CD4-positive, CD25-positive, alpha-beta regulatory T cell (primary cell): ENCODE measurements around the gene P2RX3. TPM values are rescaled to one million over a fixed set of nuclear protein-coding genes. Genes with fewer than 3 reads are reported as not detected.
"Not testable (repeated sequence)": the region's sequence is repeated elsewhere in the genome, so short reads cannot be mapped to it uniquely, and the experiment has no call there.

Experiments
- ATAC-seq, 2 donors: fragments of 150-1000 bp; cut with Tn5 transposase; one replicate each; pipeline ENCODE4 v1.10.0; 2021; ENCODE audit warnings: low read depth in 2 of 2, moderate number of reproducible peaks in 2 of 2, moderate library complexity in 1 of 2
- DNase-seq, 3 donors: peaks; one replicate each; pipeline versions ENCODE4 v3.0.0 to v3.0.0-alpha.2; 2012 to 2022; ENCODE audit warnings: mixed read lengths in 1 of 3
- H3K27ac ChIP-seq: one replicate; pipeline ENCODE4 v1.7.0; 2013; ENCODE audit warnings: mild to moderate bottlenecking, low read length; ENCODE audit not compliant: insufficient read depth, poor library complexity, severe bottlenecking
- H3K27me3 ChIP-seq: one replicate; pipeline ENCODE4 v1.7.0; 2013; ENCODE audit warnings: low read length; ENCODE audit not compliant: control insufficient read depth, insufficient read depth
- H3K36me3 ChIP-seq: one replicate; pipeline ENCODE4 v1.7.0; 2013; ENCODE audit warnings: mild to moderate bottlenecking, low read length, moderate library complexity; ENCODE audit not compliant: control insufficient read depth, insufficient read depth
- H3K4me1 ChIP-seq: 2 replicates; pipeline ENCODE4 v1.7.0; 2013; ENCODE audit warnings: mild to moderate bottlenecking, low read length; ENCODE audit not compliant: insufficient read depth, control insufficient read depth, poor library complexity, severe bottlenecking
- H3K4me3 ChIP-seq: one replicate; pipeline ENCODE4 v1.7.0; 2013; ENCODE audit warnings: low read depth, mild to moderate bottlenecking, low read length, moderate library complexity
- H3K9me3 ChIP-seq, 2 experiments: 1 replicate in 1 of 2; 2 replicates in 1 of 2; pipeline ENCODE4 v1.7.0; 2013; ENCODE audit warnings: low read length in 2 of 2, mild to moderate bottlenecking in 1 of 2, moderate library complexity in 1 of 2; ENCODE audit not compliant: control insufficient read depth in 2 of 2
- H3K27ac Mint-ChIP-seq, 3 donors: one replicate each; pipeline ENCODE4 v1.8.0; 2020 to 2022; ENCODE audit warnings: mild to moderate bottlenecking in 3 of 3, mixed read lengths in 3 of 3, moderate library complexity in 2 of 3
- H3K27me3 Mint-ChIP-seq: one replicate; pipeline ENCODE4 v1.8.0; 2022; ENCODE audit warnings: mild to moderate bottlenecking, mixed read lengths
- H3K36me3 Mint-ChIP-seq: one replicate; pipeline ENCODE4 v1.8.0; 2020; ENCODE audit warnings: mixed read lengths
- H3K4me1 Mint-ChIP-seq, 4 donors: one replicate each; pipeline ENCODE4 v1.8.0; 2020 to 2022; ENCODE audit warnings: mixed read lengths in 4 of 4, mild to moderate bottlenecking in 1 of 4
- H3K4me3 Mint-ChIP-seq, 4 donors: one replicate each; pipeline ENCODE4 v1.8.0; 2020 to 2022; ENCODE audit warnings: mild to moderate bottlenecking in 4 of 4, mixed read lengths in 4 of 4, moderate library complexity in 3 of 4
- H3K9me3 Mint-ChIP-seq, 7 donors: one replicate each; pipeline ENCODE4 v1.8.0; 2020 to 2022; ENCODE audit warnings: mixed read lengths in 7 of 7, mild to moderate bottlenecking in 3 of 7, moderate library complexity in 2 of 7
- polyA plus RNA-seq, 4 donors: library from polyadenylated mRNA; unstranded; fragments of 300-500 nt; fragmentation: Illumina TruSeq; gene quantifications; one replicate each; pipeline ENCODE4 v1.2.3, GENCODE V29; 2021
- total RNA-seq: library from RNA; stranded (reverse); gene quantifications from one replicate; pipeline ENCODE4 v1.2.3, GENCODE V29; 2022

Gene P2RX3
- total and polyA plus RNA-seq, 5 donors from 2014 or later = not detected

GRCh38 chr11:57403003-57403801, 65.0 kb downstream of the P2RX3 start:
- not testable (repeated sequence) for H3K27me3 ChIP-seq, H3K9me3 ChIP-seq, H3K4me1 ChIP-seq, H3K27me3 Mint-ChIP-seq, DNase-seq, H3K4me3 ChIP-seq, ATAC-seq, H3K27ac Mint-ChIP-seq, H3K4me3 Mint-ChIP-seq, H3K9me3 Mint-ChIP-seq, H3K27ac ChIP-seq
- peaks cover 19% of the 10 kb centered on the region for H3K36me3 ChIP-seq
- Mint-ChIP-seq H3K36me3 (peaks cover 29% of the 10 kb centered on the region), H3K4me1 (peaks cover 0 to 10% (median 3%) of the 10 kb centered on the region in 4 donors)

GRCh38 chr11:57403802-57404147, 65.6 kb downstream of the P2RX3 start:
- no peaks in the 10 kb centered on the region for H3K4me1 ChIP-seq
- no peak for ATAC-seq
- peaks cover 30% of the 10 kb centered on the region for H3K36me3 Mint-ChIP-seq

DNA sequence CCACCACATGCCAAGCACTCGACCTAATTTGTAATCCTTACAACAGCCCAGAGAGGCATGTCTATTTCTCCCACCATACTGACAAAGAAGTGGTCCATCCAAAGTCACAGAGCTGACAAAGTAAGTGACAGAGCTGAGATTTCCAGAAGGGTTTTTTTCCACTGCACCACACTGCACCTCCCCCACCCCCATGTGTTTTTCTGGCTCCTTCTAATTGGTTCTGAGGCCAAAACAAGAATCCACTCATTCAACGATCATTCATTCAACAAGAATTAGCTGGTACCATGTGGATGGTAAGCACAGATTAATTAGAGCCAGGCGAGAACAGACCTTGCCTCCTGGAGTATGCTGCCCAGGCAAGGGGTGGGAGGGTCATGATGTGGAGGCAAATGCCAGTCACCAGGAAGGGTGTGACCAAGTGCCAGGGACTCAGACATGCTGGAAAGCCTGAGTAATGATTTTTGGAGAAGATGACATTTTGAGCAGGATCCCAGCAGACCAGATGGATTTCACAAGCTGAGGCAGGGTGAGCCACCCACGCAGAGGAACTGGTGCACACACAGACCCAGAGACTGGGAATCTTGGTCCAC, 67.2 kb downstream of the P2RX3 start:
- Mint-ChIP-seq H3K9me3 (no peaks in the 10 kb centered on the region), H3K27me3 (no peaks in the 10 kb centered on the region), H3K27ac (peak overlapping the region in 2 of 3 donors; percentile 31 to 34), H3K4me1 (peaks cover 0 to 10% (median 3%) of the 10 kb centered on the region in 4 donors), H3K36me3 (peaks cover 44% of the 10 kb centered on the region), H3K4me3 (no peak overlapping the region)
- ATAC-seq (no peak), DNase-seq (no peak)
- no peaks in the 10 kb centered on the region for H3K4me1 ChIP-seq
- no peak overlapping the region for H3K4me3 ChIP-seq
- H3K27me3 ChIP-seq = no peaks in the 10 kb centered on the region
- no peak overlapping the region for H3K27ac ChIP-seq
- peaks cover 38% of the 10 kb centered on the region for H3K36me3 ChIP-seq
- no peaks in the 10 kb centered on the region for H3K9me3 ChIP-seq

More at GRCh38 chr11:57403802-57404147, 65.6 kb downstream of the P2RX3 start:
- Histone ChIP-seq H3K27ac (no peak overlapping the region), H3K27me3 (no peaks in the 10 kb centered on the region), H3K4me3 (no peak overlapping the region), H3K36me3 (peaks cover 24% of the 10 kb centered on the region), H3K9me3 (no peaks in the 10 kb centered on the region)
- no peak for DNase-seq
- Mint-ChIP-seq H3K4me1 (peaks cover 0 to 10% (median 3%) of the 10 kb centered on the region in 4 donors), H3K27me3 (no peaks in the 10 kb centered on the region), H3K4me3 (no peak overlapping the region), H3K27ac (no peak overlapping the region), H3K9me3 (no peaks in the 10 kb centered on the region)

- ATAC-seq = peak; percentile 37
- Histone ChIP-seq H3K4me1 (no peaks in the 10 kb centered on the region), H3K27me3 (no peaks in the 10 kb centered on the region), H3K36me3 (peaks cover 47% of the 10 kb centered on the region), H3K4me3 (no peak overlapping the region), H3K9me3 (no peaks in the 10 kb centered on the region), H3K27ac (no peak overlapping the region)
- no peaks in the 10 kb centered on the region for H3K27me3 Mint-ChIP-seq
- no peak overlapping the region for H3K4me3 Mint-ChIP-seq
- peaks cover 3 to 10% (median 4%) of the 10 kb centered on the region in 4 donors for H3K4me1 Mint-ChIP-seq
- H3K27ac Mint-ChIP-seq = peak overlapping the region; percentile 38 to 83 (median 65)
- peaks cover 50% of the 10 kb centered on the region for H3K36me3 Mint-ChIP-seq
- no peaks in the 10 kb centered on the region for H3K9me3 Mint-ChIP-seq
- no peak for DNase-seq
These were observed 68.3 kb downstream of the P2RX3 start for GRCh38 chr11:57406337-57406904.

GRCh38 chr11:57407010-57407920, 69.1 kb downstream of the P2RX3 start:
- no peaks in the 10 kb centered on the region for H3K27me3 ChIP-seq
- H3K4me1 ChIP-seq = no peaks in the 10 kb centered on the region
- H3K36me3 Mint-ChIP-seq = peaks cover 53% of the 10 kb centered on the region
- DNase-seq (no peak), ATAC-seq (no peak)
- H3K27me3 Mint-ChIP-seq = no peaks in the 10 kb centered on the region
- peak overlapping the region; percentile 23 to 38 (median 23) for H3K27ac Mint-ChIP-seq
- no peak overlapping the region for H3K4me3 Mint-ChIP-seq
- H3K9me3 ChIP-seq = no peaks in the 10 kb centered on the region
- H3K36me3 ChIP-seq = peaks cover 54% of the 10 kb centered on the region
- H3K4me1 Mint-ChIP-seq = peaks cover 3 to 10% (median 7%) of the 10 kb centered on the region in 4 donors
- H3K4me3 ChIP-seq = no peak overlapping the region
- no peaks in the 10 kb centered on the region for H3K9me3 Mint-ChIP-seq
- H3K27ac ChIP-seq = no peak overlapping the region

DNA sequence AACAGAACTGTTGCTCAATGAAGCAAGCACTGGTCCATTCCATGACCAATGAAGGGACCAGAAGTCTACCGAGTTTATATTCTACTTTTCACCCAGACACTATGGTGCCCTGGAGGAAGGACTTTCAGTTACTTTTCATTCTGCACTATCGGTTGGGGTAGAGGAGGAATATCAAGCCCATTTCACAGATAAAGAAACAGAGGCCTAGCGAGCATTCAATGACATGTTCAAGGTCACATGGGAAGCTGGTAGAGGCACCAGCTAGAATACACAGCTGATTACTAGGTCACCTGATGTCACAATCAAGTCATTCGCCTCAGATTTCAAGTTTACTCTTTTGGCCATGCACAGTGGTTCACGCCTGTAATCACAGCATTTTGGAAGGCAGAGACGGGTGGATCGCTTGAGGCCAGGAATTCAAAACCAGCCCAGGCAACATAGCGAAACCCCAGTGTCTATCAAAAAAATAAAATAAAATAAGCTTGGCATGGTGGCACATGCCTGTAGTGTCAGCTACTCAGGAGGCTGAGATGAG, 69.9 kb downstream of the P2RX3 start:
- DNase-seq = no peak
- Mint-ChIP-seq H3K4me1 (peaks cover 3 to 12% (median 7%) of the 10 kb centered on the region in 4 donors), H3K4me3 (no peak overlapping the region), H3K9me3 (no peaks in the 10 kb centered on the region), H3K27me3 (no peaks in the 10 kb centered on the region), H3K27ac (peak overlapping the region in 1 of 3 donors; percentile 38), H3K36me3 (peaks cover 53% of the 10 kb centered on the region)
- no peak overlapping the region for H3K27ac ChIP-seq
- H3K4me1 ChIP-seq = no peaks in the 10 kb centered on the region
- H3K9me3 ChIP-seq = no peaks in the 10 kb centered on the region
- no peak for ATAC-seq
- no peaks in the 10 kb centered on the region for H3K27me3 ChIP-seq
- no peak overlapping the region for H3K4me3 ChIP-seq
- peaks cover 60% of the 10 kb centered on the region for H3K36me3 ChIP-seq

DNA sequence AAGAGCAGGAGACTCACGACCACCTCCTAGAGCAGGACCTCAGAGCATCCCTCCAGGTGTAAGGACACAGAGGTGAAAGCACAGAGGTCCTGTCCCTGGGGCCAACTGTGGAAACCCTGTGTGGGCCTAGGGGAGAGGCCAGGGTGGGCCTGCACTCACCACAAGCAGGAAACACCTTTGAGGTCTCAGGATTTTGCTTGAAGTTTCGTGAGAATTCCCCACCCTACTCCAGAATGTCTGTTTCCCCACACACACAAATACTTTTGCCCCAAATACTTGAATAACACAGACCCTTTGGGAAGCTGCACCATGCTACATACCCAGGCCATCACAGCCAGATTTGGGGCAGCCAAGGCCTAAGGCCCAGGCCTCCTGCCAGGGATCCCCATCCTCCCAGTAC, 70.6 kb downstream of the P2RX3 start:
- no peaks in the 10 kb centered on the region for H3K9me3 ChIP-seq
- DNase-seq = no peak
- no peak for ATAC-seq
- no peak overlapping the region for H3K4me3 ChIP-seq
- Mint-ChIP-seq H3K27me3 (no peaks in the 10 kb centered on the region), H3K36me3 (peaks cover 58% of the 10 kb centered on the region), H3K9me3 (no peaks in the 10 kb centered on the region), H3K4me1 (peaks cover 7 to 16% (median 10%) of the 10 kb centered on the region in 4 donors), H3K4me3 (no peak overlapping the region), H3K27ac (no peak overlapping the region)
- no peak overlapping the region for H3K27ac ChIP-seq
- no peaks in the 10 kb centered on the region for H3K27me3 ChIP-seq
- H3K4me1 ChIP-seq = no peaks in the 10 kb centered on the region
- H3K36me3 ChIP-seq = peaks cover 67% of the 10 kb centered on the region
